ENCODE data around the gene LAPTM4A.

DNA sequence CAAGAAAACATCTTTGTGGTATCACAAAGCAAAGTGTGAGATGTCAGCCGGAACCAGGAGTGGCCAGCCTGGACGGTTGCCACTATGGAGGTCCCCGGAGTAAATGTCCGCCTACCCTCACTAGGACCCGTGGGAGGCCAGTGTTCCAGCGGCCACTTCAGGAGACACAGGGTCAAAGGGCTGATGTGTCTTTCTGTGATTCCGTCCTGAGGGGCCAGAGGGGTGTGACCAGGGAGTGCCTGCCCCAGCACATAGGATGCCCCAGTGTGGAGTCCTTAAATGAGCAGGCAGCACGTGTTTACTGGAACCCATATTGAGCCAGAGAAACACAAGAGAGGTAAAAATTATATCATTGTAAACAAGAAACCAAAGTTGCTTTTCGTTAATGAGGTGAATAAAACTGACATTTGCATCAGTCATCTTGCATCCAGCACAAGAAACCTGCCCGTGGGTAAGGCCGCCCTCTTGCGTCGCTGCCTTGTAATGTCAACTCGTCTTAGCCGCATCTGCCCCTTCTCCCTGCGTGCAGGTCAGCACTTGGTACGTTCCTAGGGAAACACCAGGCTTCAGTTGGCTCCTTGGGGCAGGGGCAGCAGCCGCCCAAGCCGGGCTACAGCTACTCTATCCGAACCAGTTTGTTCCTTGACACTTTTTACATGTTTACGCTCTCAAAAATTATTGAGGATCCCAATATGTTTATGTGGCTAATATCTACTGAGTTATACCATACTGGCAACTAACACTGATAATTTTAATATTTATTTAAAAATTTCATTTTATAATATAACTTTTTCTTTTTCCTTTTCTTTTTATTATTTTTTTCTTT, 46.7 kb upstream of the LAPTM4A start:
- TF ChIP-seq POLR2AphosphoS5 (IDR thresholded peaks at IDR 0.05) (peak in 2 of 3 donors; percentile 19 to 28), POLR2A (IDR thresholded peaks at IDR 0.05) (no peak)
- TF ChIP-seq, protein P1, sequence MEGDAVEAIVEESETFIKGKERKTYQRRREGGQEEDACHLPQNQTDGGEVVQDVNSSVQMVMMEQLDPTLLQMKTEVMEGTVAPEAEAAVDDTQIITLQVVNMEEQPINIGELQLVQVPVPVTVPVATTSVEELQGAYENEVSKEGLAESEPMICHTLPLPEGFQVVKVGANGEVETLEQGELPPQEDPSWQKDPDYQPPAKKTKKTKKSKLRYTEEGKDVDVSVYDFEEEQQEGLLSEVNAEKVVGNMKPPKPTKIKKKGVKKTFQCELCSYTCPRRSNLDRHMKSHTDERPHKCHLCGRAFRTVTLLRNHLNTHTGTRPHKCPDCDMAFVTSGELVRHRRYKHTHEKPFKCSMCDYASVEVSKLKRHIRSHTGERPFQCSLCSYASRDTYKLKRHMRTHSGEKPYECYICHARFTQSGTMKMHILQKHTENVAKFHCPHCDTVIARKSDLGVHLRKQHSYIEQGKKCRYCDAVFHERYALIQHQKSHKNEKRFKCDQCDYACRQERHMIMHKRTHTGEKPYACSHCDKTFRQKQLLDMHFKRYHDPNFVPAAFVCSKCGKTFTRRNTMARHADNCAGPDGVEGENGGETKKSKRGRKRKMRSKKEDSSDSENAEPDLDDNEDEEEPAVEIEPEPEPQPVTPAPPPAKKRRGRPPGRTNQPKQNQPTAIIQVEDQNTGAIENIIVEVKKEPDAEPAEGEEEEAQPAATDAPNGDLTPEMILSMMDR (IDR thresholded peaks at IDR 0.05 in 8 of 11, conservative IDR thresholded peaks at IDR 0.05 in 3 of 11) = peak; percentile 59 to 83 (median 81)

Measured in spleen (tissue), 7 donors.